Measurements from ENCODE around the gene GPR25.

DNA sequence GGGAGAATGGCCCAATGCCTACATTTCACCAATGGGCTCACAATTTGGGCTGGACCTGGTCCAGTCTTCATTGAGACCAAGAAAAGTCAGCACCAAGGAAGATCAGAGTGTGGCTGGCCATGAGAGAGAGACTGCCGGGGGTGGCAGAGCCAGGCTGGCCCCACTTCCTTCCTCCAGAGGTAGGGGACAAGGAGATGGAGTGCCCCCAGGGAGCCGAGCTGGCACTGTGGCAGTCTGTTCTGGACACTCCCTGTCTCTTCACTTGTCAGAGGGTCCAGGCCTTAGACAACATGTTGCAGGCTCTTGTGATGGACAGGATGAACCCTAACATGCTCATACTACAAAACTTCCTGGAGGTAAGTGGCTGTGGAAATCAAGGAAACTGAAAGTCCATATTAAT is 49.6 kb downstream of the GPR25 start:
- no peak for TF ChIP-seq POLR2A (IDR thresholded peaks at IDR 0.05)
- TF ChIP-seq, protein P1, sequence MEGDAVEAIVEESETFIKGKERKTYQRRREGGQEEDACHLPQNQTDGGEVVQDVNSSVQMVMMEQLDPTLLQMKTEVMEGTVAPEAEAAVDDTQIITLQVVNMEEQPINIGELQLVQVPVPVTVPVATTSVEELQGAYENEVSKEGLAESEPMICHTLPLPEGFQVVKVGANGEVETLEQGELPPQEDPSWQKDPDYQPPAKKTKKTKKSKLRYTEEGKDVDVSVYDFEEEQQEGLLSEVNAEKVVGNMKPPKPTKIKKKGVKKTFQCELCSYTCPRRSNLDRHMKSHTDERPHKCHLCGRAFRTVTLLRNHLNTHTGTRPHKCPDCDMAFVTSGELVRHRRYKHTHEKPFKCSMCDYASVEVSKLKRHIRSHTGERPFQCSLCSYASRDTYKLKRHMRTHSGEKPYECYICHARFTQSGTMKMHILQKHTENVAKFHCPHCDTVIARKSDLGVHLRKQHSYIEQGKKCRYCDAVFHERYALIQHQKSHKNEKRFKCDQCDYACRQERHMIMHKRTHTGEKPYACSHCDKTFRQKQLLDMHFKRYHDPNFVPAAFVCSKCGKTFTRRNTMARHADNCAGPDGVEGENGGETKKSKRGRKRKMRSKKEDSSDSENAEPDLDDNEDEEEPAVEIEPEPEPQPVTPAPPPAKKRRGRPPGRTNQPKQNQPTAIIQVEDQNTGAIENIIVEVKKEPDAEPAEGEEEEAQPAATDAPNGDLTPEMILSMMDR (IDR thresholded peaks at IDR 0.05) = no peak
